GM12875 (cell line): ENCODE measurements around the gene UBL4A.
A peak's percentile ranks its signal among the peaks of the same experiment; 100 is the strongest.

Experiments used
- H3K4me3 ChIP-seq: one replicate; pipeline ENCODE4 v1.5.1; 2011; ENCODE audit warnings: low read depth, low read length, control low read depth
- CTCF ChIP-seq: IDR thresholded peaks from 2 replicates; pipeline ENCODE4 v1.5.1; 2011; ENCODE audit warnings: low read depth, mild to moderate bottlenecking, control low read depth, inconsistent platforms, low read length, moderate library complexity, borderline replicate concordance; ENCODE audit not compliant: insufficient read depth

The UBL4A gene

GRCh38 chrX:154448484-154448883, 37.9 kb downstream of the UBL4A start:
- no peak for TF ChIP-seq CTCF

GRCh38 chrX:154446430-154446829, 40.0 kb downstream of the UBL4A start:
- no peak overlapping the region for H3K4me3 ChIP-seq
- TF ChIP-seq CTCF: no peak

More at GRCh38 chrX:154448484-154448883, 37.9 kb downstream of the UBL4A start:
- H3K4me3 ChIP-seq: no peak overlapping the region

- H3K4me3 ChIP-seq: no peak overlapping the region
These were observed 40.6 kb downstream of the UBL4A start for GRCh38 chrX:154445776-154446175.

GRCh38 chrX:154444755-154445246, 41.6 kb downstream of the UBL4A start:
- H3K4me3 ChIP-seq: peak overlapping the region; percentile 73
- no peak for TF ChIP-seq CTCF

More at GRCh38 chrX:154445776-154446175, 40.6 kb downstream of the UBL4A start:
- no peak for TF ChIP-seq CTCF

- TF ChIP-seq CTCF: no peak
- H3K4me3 ChIP-seq: peak within 1 kb of the TSS; percentile 73
These were observed 42.2 kb downstream of the UBL4A start, which contains the start of gene FAM50A for GRCh38 chrX:154443992-154444754. FAM50A (plus strand) TSS chrX:154444141; CDS start chrX:154444236, 95 bp downstream.

- H3K4me3 ChIP-seq: peak overlapping the region; percentile 29
These were observed 42.9 kb downstream of the UBL4A start for GRCh38 chrX:154443479-154443910.

More at GRCh38 chrX:154443479-154443910, 42.9 kb downstream of the UBL4A start:
- no peak for TF ChIP-seq CTCF
